Fibroblast of lung (primary cell): ENCODE data around the gene NXPH1.

ENCODE experiments used
- EZH2 ChIP-seq: IDR thresholded peaks from 2 replicates; pipeline ENCODE4 v1.5.1; 2012; ENCODE audit warnings: low read length, control low read depth, mild to moderate bottlenecking; ENCODE audit errors: missing control alignments
- TF ChIP-seq, protein P1 (sequence below), 2 donors: IDR thresholded peaks in 1 of 2; conservative IDR thresholded peaks in 1 of 2; 1 replicate in 1 of 2; 2 replicates in 1 of 2; pipeline ENCODE4 v1.5.1; 2011 to 2012; ENCODE audit warnings: low read length in 2 of 2, control low read depth in 1 of 2, inconsistent platforms in 1 of 2, low read depth in 1 of 2, mild to moderate bottlenecking in 1 of 2

DNA sequence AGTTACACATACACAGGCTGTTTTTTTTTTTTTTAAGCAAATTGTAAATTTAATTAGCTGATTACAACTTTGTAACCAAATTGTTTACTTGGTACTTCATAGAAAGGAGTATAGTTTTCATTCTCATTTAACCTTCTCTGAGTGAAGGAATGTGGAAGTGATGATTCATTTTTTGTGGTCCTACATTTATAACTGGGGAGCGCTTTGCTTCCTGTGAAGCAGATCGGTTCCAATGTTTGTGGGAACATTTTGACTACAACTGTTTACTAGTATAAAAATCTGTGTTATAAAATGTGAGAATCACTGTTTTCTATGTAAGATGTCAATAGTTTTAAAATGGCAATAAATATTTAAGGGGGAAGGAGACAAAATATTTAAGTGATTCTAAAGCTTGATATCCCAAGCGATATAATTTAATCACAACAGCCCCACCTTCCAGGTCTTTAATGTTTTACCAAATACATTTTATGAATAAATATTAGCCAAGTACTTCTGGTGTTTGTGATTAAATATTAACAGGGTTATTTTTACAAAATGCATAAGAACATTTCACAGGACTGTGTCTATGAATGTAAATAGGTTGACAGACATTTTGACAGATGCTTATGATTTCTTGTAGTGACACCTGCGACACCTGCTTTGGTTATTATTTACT is 57.1 kb downstream of the NXPH1 start:
- TF ChIP-seq, protein P1, sequence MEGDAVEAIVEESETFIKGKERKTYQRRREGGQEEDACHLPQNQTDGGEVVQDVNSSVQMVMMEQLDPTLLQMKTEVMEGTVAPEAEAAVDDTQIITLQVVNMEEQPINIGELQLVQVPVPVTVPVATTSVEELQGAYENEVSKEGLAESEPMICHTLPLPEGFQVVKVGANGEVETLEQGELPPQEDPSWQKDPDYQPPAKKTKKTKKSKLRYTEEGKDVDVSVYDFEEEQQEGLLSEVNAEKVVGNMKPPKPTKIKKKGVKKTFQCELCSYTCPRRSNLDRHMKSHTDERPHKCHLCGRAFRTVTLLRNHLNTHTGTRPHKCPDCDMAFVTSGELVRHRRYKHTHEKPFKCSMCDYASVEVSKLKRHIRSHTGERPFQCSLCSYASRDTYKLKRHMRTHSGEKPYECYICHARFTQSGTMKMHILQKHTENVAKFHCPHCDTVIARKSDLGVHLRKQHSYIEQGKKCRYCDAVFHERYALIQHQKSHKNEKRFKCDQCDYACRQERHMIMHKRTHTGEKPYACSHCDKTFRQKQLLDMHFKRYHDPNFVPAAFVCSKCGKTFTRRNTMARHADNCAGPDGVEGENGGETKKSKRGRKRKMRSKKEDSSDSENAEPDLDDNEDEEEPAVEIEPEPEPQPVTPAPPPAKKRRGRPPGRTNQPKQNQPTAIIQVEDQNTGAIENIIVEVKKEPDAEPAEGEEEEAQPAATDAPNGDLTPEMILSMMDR (conservative IDR thresholded peaks at IDR 0.05 in 1 of 2, IDR thresholded peaks at IDR 0.05 in 1 of 2; ENCODE audit: low read depth in 1 of 2, low read length in 2 of 2) = no peak
- no peak for TF ChIP-seq EZH2
